Skeletal muscle satellite cell (primary cell): ENCODE results near the gene RTP2.

ENCODE experiments used
- H3K27me3 ChIP-seq: 2 replicates; pipeline ENCODE4 v1.7.0; 2013; ENCODE audit warnings: low read length; ENCODE audit not compliant: control insufficient read depth, insufficient read depth
- H3K36me3 ChIP-seq: 2 replicates; pipeline ENCODE4 v1.7.0; 2013; ENCODE audit warnings: mild to moderate bottlenecking, control low read depth, low read length; ENCODE audit not compliant: insufficient read depth
- H3K4me1 ChIP-seq: 2 replicates; pipeline ENCODE4 v1.7.0; 2013; ENCODE audit warnings: low read length; ENCODE audit not compliant: control insufficient read depth, insufficient read depth
- H3K4me2 ChIP-seq: 2 replicates; pipeline ENCODE4 v1.7.0; 2013; ENCODE audit warnings: mild to moderate bottlenecking, low read length
- H3K4me3 ChIP-seq: 2 replicates; pipeline ENCODE4 v1.7.0; 2013; ENCODE audit warnings: low read length
- H3K9ac ChIP-seq: 2 replicates; pipeline ENCODE4 v1.7.0; 2013; ENCODE audit warnings: mild to moderate bottlenecking, low read depth, low read length, moderate library complexity
- H3K9me3 ChIP-seq: replicated peaks from 2 replicates; pipeline ENCODE4 v1.7.0; 2013; ENCODE audit warnings: mild to moderate bottlenecking, control low read depth, low read length

RTP2 gene

GRCh38 chr3:187737006-187737367 is 34.6 kb upstream of the RTP2 start:
- peak overlapping the region; percentile 94 for H3K4me2 ChIP-seq
- H3K9ac ChIP-seq, result peak overlapping the region; percentile 95
- H3K36me3 ChIP-seq, result peaks cover 19% of the 10 kb centered on the region
- no peaks in the 10 kb centered on the region for H3K9me3 ChIP-seq
- H3K4me3 ChIP-seq, result peak overlapping the region; percentile 73
- no peaks in the 10 kb centered on the region for H3K27me3 ChIP-seq
- H3K4me1 ChIP-seq, result peaks cover 63% of the 10 kb centered on the region

DNA sequence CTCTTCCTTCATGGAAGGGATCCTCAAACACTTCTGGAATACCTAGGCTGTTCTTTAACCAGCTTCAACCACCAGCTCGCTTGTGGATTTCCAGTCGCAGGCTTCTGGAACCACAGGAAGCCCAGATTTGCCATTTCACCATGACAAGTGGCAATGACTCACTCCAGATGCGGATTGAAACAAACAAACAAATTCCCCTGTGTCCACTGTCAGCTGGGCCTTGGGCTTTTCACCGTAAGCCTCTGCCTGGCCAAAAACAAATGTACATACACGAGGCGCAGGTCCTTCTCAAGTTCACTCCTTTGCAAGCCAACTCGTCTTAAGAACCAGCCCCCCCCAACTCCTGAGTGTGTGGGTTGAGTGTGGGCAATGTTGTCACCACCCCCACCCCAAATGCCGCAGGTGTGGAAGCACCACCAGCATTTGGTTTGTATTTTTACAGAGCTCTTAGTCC is 34.1 kb upstream of the RTP2 start:
- H3K4me2 ChIP-seq, result peak overlapping the region; percentile 94
- peaks cover 59% of the 10 kb centered on the region for H3K4me1 ChIP-seq
- no peaks in the 10 kb centered on the region for H3K27me3 ChIP-seq

GRCh38 chr3:187735837-187736236 is 33.5 kb upstream of the RTP2 start:
- peak overlapping the region; percentile 94 for H3K4me2 ChIP-seq
- H3K27me3 ChIP-seq, result no peaks in the 10 kb centered on the region
- H3K4me3 ChIP-seq, result peak overlapping the region; percentile 73
- peaks cover 30% of the 10 kb centered on the region for H3K36me3 ChIP-seq
- H3K9ac ChIP-seq, result peak overlapping the region; percentile 95
- no peaks in the 10 kb centered on the region for H3K9me3 ChIP-seq
- peaks cover 55% of the 10 kb centered on the region for H3K4me1 ChIP-seq

More for the DNA sequence above, 34.1 kb upstream of the RTP2 start:
- Histone ChIP-seq H3K9me3 (no peaks in the 10 kb centered on the region), H3K9ac (peak overlapping the region; percentile 95), H3K4me3 (peak overlapping the region; percentile 73), H3K36me3 (peaks cover 24% of the 10 kb centered on the region)

DNA sequence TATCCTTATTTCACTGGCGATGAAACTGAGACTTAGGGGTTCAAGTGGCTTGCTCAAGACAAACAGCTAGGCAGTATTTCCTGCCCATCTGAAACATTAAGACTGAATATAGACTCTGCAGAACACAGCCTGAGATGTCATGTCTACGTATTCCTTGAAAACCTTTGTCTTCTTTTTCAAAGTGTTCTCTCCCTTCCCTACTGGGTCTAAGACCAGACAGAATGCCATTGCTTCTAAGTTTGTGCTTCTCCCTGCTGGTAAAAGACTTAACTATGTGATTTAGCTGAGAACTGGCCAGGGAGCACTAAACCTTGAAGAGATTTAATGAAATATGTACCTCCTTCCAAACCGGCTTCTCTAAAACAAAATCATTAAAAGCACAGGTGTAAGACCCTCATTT is 33.0 kb upstream of the RTP2 start:
- H3K4me3 ChIP-seq, result peak overlapping the region; percentile 73

DNA sequence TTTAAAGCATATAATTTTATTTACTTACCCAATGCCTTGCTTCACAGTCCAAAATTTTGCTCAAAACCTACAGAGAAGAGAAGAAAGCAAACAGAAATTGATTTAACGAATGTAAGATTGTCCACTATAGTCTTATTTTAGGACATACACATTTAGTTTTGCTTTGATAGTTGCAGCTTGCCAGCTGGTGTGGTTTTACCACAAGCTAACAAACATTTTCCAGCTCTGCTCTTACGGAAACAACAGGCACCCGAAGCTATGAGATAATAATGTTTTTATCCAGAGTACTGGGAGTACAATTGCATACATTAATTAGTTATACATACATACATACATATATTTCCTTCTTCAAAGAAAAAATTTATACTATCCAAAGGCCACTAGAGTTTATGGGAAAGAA is 32.5 kb upstream of the RTP2 start:
- H3K9ac ChIP-seq, result no peak overlapping the region
- H3K4me2 ChIP-seq, result peak overlapping the region; percentile 94
- H3K36me3 ChIP-seq, result peaks cover 40% of the 10 kb centered on the region
- H3K4me3 ChIP-seq, result no peak overlapping the region
- H3K9me3 ChIP-seq, result no peaks in the 10 kb centered on the region
- peaks cover 46% of the 10 kb centered on the region for H3K4me1 ChIP-seq
- no peaks in the 10 kb centered on the region for H3K27me3 ChIP-seq

More for the DNA sequence above, 33.0 kb upstream of the RTP2 start:
- H3K4me1 ChIP-seq, result peaks cover 51% of the 10 kb centered on the region
- peaks cover 35% of the 10 kb centered on the region for H3K36me3 ChIP-seq
- H3K9ac ChIP-seq, result peak overlapping the region; percentile 95
- peak overlapping the region; percentile 94 for H3K4me2 ChIP-seq
- H3K9me3 ChIP-seq, result no peaks in the 10 kb centered on the region
- H3K27me3 ChIP-seq, result no peaks in the 10 kb centered on the region

GRCh38 chr3:187733371-187733770 is 31.0 kb upstream of the RTP2 start:
- H3K9me3 ChIP-seq, result no peaks in the 10 kb centered on the region
- no peak overlapping the region for H3K9ac ChIP-seq
- no peak overlapping the region for H3K4me2 ChIP-seq
- no peaks in the 10 kb centered on the region for H3K27me3 ChIP-seq
- peaks cover 36% of the 10 kb centered on the region for H3K4me1 ChIP-seq
- no peak overlapping the region for H3K4me3 ChIP-seq
- peaks cover 55% of the 10 kb centered on the region for H3K36me3 ChIP-seq

DNA sequence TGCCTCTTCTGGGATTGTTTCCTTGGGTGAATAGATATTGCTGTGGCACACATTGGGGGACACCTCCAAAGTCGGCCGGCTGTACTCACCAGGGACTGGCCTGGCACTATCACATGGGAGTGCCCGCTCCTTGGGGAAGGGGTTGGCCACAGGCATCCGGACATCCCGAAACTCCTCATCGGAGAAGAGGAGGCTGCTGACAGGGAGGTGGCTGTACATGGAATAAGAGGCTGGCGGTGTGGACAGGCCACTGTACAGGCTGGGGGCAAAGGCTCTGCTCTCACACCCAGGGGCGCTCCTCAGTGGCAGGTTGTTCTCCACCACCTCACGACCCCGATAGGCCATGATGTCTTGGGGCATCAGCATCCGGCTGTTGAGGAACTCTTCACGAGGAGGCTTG is 27.2 kb upstream of the RTP2 start:
- peaks cover 2% of the 10 kb centered on the region for H3K4me1 ChIP-seq
- H3K9me3 ChIP-seq, result no peaks in the 10 kb centered on the region
- H3K9ac ChIP-seq, result no peak overlapping the region
- no peak overlapping the region for H3K4me2 ChIP-seq
- no peaks in the 10 kb centered on the region for H3K27me3 ChIP-seq
- H3K36me3 ChIP-seq, result peaks cover 93% of the 10 kb centered on the region
- H3K4me3 ChIP-seq, result no peak overlapping the region

DNA sequence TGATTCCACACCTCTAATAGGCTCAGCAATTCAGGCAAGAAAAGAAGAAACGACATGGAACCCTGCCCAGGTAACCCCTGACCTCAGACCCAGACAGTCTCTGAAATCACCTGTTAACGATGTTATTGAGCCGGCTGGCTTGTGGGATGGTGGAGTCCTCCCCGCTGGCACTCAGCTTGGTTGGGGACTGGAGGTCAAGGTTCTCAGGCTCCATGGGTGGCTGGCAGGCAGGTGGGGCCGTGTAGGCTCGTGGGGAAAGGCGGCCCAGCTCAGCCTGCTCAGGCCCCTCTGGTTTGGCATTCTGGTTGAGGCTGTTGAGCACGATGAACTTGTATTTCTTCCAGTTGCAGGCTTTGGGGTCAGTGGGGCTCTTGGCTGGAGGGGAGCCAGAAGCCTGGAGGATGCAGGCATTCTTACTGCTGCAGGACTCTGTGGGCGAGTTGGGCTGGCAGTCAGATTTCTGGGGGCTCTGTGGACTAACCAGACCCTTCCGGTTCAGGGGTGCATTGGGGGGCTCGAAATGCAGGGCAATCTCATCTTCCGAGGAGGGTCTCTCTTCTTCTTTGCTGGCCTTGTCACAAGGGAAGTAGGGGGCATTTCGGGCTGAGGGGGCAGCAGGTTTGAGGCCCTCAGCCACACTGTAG is 26.7 kb upstream of the RTP2 start:
- H3K4me1 ChIP-seq, result no peaks in the 10 kb centered on the region
- no peak overlapping the region for H3K4me3 ChIP-seq
- H3K4me2 ChIP-seq, result no peak overlapping the region
- peaks cover 97% of the 10 kb centered on the region for H3K36me3 ChIP-seq
- no peak overlapping the region for H3K9ac ChIP-seq
- no peaks in the 10 kb centered on the region for H3K27me3 ChIP-seq
- no peaks in the 10 kb centered on the region for H3K9me3 ChIP-seq

- no peak overlapping the region for H3K4me2 ChIP-seq
- peaks cover 99% of the 10 kb centered on the region for H3K36me3 ChIP-seq
- H3K4me3 ChIP-seq, result no peak overlapping the region
- no peak overlapping the region for H3K9ac ChIP-seq
- no peaks in the 10 kb centered on the region for H3K27me3 ChIP-seq
- no peaks in the 10 kb centered on the region for H3K4me1 ChIP-seq
- H3K9me3 ChIP-seq, result no peaks in the 10 kb centered on the region
Measured at GRCh38 chr3:187728248-187728647, 25.9 kb upstream of the RTP2 start.

GRCh38 chr3:187726564-187726963 is 24.2 kb upstream of the RTP2 start:
- Histone ChIP-seq H3K4me1 (no peaks in the 10 kb centered on the region), H3K27me3 (no peaks in the 10 kb centered on the region), H3K36me3 (peaks cover 97% of the 10 kb centered on the region), H3K9ac (no peak overlapping the region), H3K4me3 (no peak overlapping the region), H3K9me3 (no peaks in the 10 kb centered on the region), H3K4me2 (no peak overlapping the region)

DNA sequence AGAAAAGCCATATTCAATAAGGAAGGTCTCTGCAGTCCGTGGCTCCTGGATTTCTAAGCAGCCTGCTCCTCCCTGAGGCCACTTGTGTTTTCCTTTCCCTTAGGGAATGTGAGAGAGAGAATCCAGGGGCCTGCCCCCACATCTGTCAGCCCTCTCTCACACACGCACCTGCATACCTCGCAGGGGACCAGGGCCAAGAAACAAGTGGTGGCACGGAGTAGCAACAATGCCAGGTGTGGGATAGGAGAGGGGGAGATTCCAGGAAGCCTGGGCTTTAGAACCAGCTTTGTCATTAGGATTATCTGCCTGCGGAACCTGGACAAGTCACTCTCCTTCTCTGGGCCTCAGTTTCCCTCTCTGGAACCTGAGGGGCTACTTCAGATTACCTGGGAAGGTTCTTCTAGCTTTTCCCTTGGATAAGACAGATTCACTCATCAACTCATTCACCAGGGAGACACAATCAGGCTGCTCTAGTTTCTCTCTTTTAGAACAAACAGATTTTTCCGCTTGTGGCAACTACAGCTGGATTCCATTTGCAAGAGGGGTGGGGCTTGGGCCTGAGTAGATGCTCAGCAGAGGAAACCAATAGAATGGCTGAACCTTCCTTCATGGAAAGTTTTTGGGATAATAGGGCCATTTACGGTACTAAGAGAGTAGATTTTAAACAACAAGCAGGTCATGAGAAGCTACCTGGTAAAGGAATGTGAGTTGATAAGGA is 23.5 kb upstream of the RTP2 start:
- peaks cover 97% of the 10 kb centered on the region for H3K36me3 ChIP-seq
- H3K4me1 ChIP-seq, result no peaks in the 10 kb centered on the region
- no peak overlapping the region for H3K4me2 ChIP-seq
- H3K9ac ChIP-seq, result no peak overlapping the region
- H3K4me3 ChIP-seq, result no peak overlapping the region
- no peaks in the 10 kb centered on the region for H3K27me3 ChIP-seq
- no peaks in the 10 kb centered on the region for H3K9me3 ChIP-seq

- Histone ChIP-seq H3K9me3 (no peaks in the 10 kb centered on the region), H3K4me1 (no peaks in the 10 kb centered on the region), H3K27me3 (no peaks in the 10 kb centered on the region), H3K4me3 (no peak overlapping the region), H3K9ac (no peak overlapping the region), H3K4me2 (no peak overlapping the region), H3K36me3 (peaks cover 95% of the 10 kb centered on the region)
Measured at GRCh38 chr3:187725224-187725623, 22.9 kb upstream of the RTP2 start.
